Amniotic epithelial cell (primary cell): ENCODE data around the gene OR52B4.
"Not testable (repeated sequence)": the region's sequence is repeated elsewhere in the genome, so short reads cannot be mapped to it uniquely, and the experiment has no call there.

Source experiments
- DNase-seq: peaks from one replicate; pipeline ENCODE4 v3.0.0-alpha.2; 2010; ENCODE audit warnings: low read depth

Gene OR52B4

DNA sequence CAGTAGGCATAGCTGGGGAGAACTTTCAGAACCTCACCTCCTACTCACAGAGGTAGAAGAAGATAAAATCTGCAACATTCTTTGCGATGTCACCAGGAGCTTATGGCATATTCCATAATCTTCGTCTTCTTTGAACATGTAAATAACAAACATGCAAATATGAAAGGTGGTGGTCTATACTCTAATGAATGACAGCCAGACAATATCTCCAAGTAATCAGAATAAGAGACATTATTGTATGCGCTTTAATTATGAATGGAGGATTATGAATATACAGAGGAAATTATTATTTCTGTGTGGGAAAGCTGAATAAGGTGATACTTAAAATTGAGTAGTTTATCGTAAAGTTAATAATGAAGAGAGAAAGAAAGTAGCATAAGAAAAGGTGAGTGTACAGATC is at the start of gene OR52B4:
Gene OR52B4 (minus strand): TSS at position 101 of the 400 bp plus-strand sequence. CDS start 91 bp downstream, at position 10.
- no peak for DNase-seq

DNA sequence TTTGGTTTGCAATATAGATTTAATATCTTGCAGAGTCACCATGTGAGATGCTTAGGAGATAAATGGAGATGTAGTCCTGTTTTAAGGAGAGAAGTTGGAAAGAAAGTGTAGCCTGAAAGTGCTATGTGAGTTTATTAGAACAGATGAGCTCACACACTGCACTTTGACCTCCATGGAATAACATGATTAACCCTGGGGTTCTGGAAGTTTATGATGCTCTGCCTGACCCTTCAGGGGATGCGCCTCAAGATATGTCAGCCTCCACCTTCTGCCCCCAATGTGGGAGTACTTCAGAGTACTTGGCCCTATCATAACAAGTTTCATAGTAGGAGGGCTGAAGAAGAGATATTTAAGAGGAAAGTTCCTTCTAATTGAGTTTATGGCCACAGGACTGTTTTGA is 48.6 kb upstream of the OR52B4 start:
- DNase-seq: no peak

DNA sequence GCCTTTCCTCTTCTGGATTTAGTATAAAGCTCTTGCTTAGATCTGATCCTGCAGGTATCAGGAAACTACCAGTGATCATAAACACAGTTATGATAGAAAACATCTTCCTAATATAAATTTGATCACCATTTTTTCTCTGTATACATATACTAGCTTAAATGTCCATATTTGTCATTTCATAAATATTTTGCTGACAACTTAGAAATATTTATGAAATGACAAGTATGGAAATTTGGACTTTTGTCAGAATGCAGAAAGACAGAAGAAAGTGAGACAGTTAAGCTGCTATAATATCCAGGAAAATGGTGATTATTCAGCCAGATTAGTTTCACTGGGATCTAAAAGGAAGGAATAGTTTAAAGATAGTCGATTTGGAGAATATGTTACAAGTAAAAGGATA is 48.1 kb upstream of the OR52B4 start:
- no peak for DNase-seq

DNA sequence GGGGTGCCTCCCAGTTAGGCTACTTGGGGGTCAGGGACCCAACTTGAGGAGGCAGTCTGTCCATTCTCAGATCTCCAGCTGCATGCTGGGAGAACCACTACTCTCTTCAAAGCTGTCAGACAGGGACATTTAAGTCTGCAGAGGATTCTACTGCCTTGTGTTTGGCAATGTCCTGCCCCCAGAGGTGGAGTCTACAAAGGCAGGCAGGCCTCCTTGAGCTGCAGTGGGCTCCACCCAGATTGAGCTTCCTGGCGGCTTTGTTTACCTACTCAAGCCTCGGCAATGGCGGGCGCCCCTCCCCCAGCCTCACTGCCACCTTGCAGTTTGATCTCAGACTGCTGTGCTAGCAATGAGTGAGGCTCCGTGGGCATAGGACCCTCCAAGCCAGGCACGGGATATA is 38.0 kb upstream of the OR52B4 start:
- not testable (repeated sequence) for DNase-seq

DNA sequence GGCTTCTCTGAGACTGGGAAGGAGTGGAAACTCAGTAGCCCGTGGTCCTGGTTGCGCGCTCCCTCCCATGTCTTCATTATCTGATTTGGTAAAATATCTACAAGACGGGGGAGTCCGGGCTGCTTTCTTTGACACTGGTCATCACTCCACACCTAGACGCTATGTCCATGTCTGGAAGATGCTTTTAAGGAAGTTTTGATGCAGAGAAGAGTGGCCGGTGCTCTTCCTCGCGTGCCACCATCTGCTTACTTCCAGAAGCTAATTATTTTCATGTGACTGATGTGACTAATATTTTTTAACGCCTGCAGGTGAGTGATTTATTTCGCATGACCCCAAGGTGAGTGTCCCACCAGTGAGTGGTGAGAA is 25.7 kb upstream of the OR52B4 start:
- no peak for DNase-seq

DNA sequence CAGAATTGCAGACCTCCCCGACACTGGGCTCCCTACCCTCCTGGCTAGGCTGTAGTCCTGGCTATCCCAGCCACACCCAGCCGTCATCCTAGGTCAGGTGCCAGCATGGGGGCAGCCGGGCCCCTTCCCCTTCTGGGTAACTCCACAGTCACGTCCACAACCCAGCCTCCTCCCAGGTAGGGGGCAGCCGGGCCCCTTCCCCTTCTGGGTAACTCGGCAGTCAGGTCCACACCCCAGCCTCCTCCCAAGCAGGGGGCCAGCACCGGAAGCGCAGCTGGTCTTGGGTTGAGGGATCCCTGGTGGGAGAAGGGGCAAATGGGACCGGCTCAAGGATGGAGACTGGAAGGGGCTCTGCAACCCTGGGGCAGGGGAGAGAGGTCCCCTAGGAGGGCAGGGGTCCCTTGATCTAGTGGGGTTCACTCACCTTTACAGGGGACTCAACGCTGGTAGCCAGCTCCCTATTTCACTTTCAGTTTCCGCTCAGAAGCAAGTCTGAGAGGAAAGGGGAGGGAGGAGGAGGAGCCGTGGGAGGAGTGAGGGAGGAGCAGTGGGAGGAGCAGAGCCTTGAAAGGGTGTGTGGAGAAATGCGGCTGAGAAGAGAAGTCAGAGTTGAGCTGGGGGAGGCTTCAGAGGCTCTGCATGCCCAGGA is 25.1 kb upstream of the OR52B4 start, which contains the start of gene TRIM21:
Gene TRIM21 (minus strand): TSS at position 494 of the 649 bp plus-strand sequence. CDS start 3,293 bp downstream, outside the sequence.
- DNase-seq: peak; percentile 86

DNA sequence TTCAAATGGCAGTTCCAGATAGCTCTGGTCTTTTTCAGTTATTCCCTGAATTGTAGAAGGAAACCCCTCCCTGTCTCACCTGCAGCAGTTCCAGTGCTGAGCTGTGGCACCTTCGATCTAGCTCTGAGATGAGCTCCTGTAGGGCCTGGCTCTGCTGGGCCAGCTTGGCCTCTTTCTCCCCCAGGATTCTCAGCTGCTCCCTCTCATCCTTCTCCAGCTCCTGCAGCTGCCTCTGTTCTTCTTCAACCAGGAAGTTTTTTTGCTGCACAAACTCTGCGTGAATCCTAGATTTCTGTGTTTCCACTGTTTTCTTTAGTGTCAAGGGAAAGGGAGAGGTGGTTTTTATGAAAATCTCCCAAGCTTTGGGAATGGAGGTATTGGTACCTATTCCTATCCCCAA is 20.0 kb upstream of the OR52B4 start:
- no peak for DNase-seq

DNA sequence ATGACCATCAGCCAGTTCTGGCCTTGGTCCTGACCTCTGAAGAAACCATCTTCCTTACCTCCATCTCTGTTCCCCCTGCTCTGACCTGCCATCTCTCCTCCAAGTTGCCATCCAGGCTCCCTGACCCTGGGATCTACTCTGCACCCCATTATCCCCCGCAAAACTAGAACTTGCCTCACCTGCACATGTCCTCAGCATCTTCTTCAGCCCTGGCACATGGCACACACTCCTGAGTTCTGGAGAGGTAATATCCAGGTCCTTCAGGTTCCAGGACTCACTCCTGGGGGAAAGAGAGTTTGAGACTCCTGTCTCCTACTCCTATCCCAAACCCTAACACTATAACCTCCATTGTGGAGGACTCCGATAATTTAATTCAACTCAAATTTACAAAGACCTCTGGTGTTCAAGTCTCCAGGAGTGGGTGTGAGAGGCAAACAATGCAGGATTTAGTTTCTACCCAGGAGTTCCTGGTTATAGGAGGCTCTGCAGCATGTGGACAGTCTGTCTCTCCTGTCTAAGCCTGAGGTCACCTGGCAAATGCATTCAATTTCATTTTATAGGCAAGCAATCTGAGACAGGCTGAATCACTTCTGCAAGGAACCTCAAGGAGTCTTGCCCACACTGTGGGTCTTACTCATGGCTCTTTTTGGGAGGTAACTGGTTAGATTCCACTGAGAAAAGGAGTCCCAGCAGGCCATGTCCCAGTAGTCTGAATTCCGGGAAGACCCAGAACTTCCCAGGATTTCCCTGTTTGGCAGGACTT is 18.0 kb upstream of the OR52B4 start:
- DNase-seq: no peak

DNA sequence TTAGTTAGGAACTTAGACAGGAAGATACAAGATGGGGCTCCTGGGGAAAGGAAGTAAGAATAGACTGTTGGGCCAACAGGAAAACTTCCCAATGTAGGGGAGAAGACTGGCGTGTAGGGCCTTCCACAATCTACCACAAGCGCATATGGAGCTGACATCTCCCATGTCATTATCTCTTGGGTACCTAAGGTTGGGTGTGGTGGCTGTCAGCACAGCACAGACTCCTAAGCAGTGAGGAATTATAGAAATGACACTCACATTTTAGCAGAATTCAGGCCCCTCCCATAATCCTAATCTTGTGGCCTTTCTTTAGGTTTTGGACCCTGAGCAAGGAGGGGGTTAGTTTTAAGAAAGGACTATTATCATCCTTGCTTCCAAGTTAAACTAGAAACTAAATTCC is 13.7 kb upstream of the OR52B4 start:
- no peak for DNase-seq

DNA sequence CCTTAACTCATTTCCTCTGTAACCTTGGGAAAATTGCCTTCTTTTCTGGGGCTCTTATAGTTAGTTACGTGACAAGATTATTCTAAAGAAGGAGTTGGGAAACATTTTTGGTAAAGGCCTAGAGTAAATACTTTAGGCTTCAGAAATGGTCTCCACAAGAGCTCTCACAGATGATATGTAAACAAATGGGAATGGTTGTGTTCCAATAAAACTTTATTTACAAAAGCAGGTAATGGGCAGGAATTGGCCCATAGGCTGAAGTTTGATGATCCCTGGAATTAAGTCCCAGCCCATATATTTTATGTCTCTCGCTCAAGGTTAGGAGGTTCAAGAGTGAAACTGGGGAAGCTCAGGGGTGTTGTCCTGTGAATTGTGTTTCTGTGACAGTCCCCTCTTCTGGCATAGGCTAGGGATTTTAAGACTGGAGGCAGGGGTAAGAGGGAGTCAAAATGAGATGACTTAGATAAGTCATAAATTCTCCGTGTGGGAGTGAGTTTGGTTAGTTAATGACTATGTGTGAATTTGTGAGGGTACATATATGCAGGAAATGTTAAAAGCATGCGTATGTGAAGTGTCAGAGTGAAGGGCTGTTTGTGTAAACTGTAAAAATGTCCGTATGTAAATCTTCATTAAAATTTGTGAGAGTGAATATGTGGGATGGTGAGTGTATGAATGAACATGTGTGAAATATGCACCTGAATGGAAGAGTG is 7.4 kb upstream of the OR52B4 start:
- no peak for DNase-seq

DNA sequence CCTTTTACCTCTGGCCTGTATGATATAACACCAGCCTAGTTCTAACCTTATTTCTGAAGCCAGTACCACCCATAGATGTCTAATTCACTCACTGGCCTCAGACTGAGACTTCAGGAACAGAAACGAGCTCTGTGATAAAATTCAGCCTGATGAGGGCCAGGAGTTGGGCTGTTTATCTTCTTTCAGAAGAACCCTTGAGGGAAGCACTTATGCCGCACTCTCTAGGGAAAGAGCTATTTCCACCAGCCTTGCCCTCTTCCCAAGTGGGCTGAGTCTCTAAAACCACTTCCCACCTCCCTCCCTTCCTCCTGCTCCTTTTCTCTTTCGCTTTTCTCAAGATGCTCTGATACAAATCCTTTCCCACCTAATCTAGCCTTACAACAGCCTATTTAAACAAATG is 2.0 kb upstream of the OR52B4 start:
- DNase-seq: no peak

DNA sequence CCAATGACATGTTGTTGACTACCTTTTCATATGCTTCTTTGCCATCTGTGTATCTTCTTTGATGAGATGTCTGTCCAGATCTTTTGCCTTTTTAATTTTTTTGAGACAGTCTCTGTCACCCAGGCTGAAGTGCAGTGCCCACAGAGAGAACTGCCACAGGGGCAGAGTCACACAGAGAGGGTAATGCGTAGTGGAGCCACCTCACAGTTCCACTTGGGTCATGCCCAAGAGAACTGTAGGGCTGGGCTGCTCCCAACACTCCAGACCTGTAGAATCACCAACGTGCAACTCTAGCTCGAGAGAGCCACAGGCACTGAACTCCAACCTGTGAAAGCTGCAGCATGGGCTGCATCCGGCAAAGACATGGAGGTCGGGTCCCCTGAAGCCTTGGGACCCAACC is 20.0 kb downstream of the OR52B4 start:
- DNase-seq: not testable (repeated sequence)

DNA sequence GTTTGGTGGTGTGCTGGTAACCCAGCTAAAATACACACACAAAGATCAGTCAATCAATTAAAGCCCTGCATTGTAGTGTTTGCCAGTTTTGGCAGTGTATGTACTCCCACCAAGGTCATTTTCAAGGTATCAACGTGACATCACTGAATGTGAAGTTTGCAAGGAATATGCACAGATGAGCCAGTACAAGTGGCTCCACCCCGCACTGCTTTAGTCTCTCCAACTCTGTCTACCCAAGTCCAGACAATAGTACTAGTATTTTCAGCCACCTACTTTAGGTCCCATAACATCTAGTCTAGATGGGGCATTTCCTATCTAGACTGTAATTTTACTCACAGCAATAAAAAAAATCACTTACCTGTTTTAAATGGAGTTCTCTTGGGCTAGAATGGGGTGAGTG is 22.8 kb downstream of the OR52B4 start:
- DNase-seq: not testable (repeated sequence)

DNA sequence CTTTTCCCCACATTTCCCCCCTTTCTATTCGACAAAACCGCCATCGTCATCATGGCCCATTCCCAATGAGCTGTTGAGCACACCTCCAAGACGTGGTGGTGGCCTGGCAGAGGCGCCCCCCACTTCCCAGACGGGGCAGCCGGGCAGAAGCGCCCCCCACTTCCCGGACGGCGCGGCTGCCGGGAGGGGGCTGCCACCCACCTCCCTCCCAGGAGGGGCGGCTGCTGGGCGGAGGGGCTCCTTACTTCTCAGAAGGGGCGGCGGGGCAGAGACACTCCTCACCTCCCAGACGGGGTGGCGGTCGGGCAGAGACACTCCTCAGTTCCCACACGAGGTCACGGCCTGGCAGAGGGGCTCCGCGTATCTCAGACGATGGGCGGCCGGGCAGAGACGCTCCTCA is 33.8 kb downstream of the OR52B4 start:
- not testable (repeated sequence) for DNase-seq
